Pancreas (tissue), 10 donors: ENCODE measurements around the gene MRM3. TPM values are rescaled to one million over a fixed set of nuclear protein-coding genes. Genes with fewer than 3 reads are reported as not detected.

Experiments
- ATAC-seq, 4 donors: fragments of 200-7000 bp; cut with Tn5 transposase; one replicate each; pipeline versions ENCODE4 v1.8.0 to v1.9.1; 2020; ENCODE audit warnings: mild to moderate bottlenecking in 4 of 4, moderate library complexity in 4 of 4
- DNase-seq, 6 donors: peaks; one replicate each; pipeline ENCODE4 v3.0.0-alpha.2; 2020
- FAIRE-seq: peaks from 2 replicates; lab custom pipeline; 2012; peaks lifted over from hg19 to GRCh38; lab: Jason Lieb, UNC
- H3K27ac ChIP-seq, 4 donors: fragments of 200-600 bp; sonication (generic); 1 replicate in 3 of 4; 2 replicates in 1 of 4; pipeline versions ENCODE4 v1.5.0 to v1.8.0; 2020
- H3K27me3 ChIP-seq, 4 donors: fragments of 200-600 bp; one replicate each; pipeline ENCODE4 v1.8.0; 2021
- H3K36me3 ChIP-seq, 3 donors: fragments of 200-600 bp; sonication (generic) in 1 of 3; one replicate each; pipeline versions ENCODE4 v1.5.0 to v1.8.0; 2020 to 2021
- H3K4me1 ChIP-seq, 3 donors: fragments of 200-600 bp; one replicate each; pipeline ENCODE4 v1.8.0; 2021
- H3K4me3 ChIP-seq, 4 donors: fragments of 200-600 bp; sonication (generic) in 2 of 4; one replicate each; pipeline versions ENCODE4 v1.5.0 to v1.8.0; 2020 to 2021
- H3K9me3 ChIP-seq, 4 donors: fragments of 200-600 bp; one replicate each; pipeline ENCODE4 v1.8.0; 2021
- WGBS, 2 donors: extraction: QIAGEN DNeasy Blood & Tissue Kit; methylation state at CpG; one replicate each; pipeline ENCODE4 v1.1.7; 2013; 5-methylcytosine and 5-hydroxymethylcytosine counted together
- intact Hi-C, 3 donors: fragments of 100-400 bp; cut with DNase I; formaldehyde crosslinking; loops; one replicate each; pipeline versions ENCODE4 v1.11.1 to v1.14.2; 2022
- polyA plus RNA-seq, 2 donors: library from polyadenylated mRNA; stranded (reverse); fragments of 200-250 nt; gene quantifications; one replicate each; pipeline ENCODE4 v1.2.3, GENCODE V29; 2013
- total RNA-seq, 6 donors: library from RNA; stranded (reverse); fragmentation: NEBNext Ultra II Directional in 4 of 6; extraction: Animal tissue kit (Norgen Biotek cat#: 25700) in 4 of 6; gene quantifications; one replicate each; pipeline versions ENCODE4 v1.2.1 to v1.2.4, GENCODE V29; 2021 to 2023
- TF ChIP-seq, protein P1 (sequence below), 4 donors: fragments of 200-600 bp; sonication (generic) in 3 of 4; IDR thresholded peaks; one replicate each; pipeline versions ENCODE4 v1.5.0 to v1.8.0; 2021; ENCODE audit warnings: antibody characterized with exemption in 4 of 4
- donor health status: healthy with polysubstance abuse.
- donor health status: DM: no; HTN: no; CAD: no; lungs with moderate emphysema.
- donor health status: DM: no; HTN: no; CAD: no.
- donor health status: control.
- donor health status: control.
- donor health status: Bipolar disorder and iron deficiency.
- donor health status: DM: yes; HTN: yes; CAD: no.
- donor health status: DM: no; HTN: no; CAD: no.
- donor health status: DM: no; HTN: no; CAD: no.
- donor health status: DM: yes; HTN: yes; CAD: no.

The MRM3 gene
- total and polyA plus RNA-seq, 8 donors = 11.3 to 19.1 (median 13.9) TPM

DNA sequence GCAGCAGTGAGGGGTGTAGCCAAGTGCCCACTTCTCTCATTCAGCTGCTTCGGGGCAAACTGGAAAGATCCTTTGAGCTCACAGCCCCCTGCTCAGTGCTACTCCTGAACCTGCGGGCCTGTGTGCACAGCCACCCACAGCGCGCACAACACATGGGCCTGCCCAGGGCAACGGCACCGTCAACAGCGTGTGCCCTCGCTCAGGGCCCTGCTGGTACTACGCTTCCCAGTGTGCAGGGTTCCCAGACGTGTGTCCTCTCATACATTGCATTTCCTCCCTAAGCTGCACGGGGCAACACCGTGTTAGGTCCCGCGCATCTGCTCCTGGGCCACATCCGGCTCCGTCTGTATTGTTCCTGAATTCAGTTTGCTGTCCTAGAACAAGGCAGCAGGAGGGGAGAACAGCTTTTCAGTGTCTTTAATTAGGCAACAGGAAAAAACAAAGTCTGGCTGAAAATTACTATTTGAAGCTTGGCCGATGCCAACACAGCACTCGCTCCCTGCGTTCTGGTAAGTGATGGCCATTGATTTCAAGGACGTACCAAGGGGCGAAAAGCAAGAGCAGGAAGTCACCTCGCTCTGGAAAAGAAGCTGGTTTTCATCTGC lies 15.2 kb downstream of the MRM3 start:
- H3K36me3 ChIP-seq = peaks cover 0 to 4% (median 0%) of the 10 kb centered on the region in 3 donors
- TF ChIP-seq, protein P1, sequence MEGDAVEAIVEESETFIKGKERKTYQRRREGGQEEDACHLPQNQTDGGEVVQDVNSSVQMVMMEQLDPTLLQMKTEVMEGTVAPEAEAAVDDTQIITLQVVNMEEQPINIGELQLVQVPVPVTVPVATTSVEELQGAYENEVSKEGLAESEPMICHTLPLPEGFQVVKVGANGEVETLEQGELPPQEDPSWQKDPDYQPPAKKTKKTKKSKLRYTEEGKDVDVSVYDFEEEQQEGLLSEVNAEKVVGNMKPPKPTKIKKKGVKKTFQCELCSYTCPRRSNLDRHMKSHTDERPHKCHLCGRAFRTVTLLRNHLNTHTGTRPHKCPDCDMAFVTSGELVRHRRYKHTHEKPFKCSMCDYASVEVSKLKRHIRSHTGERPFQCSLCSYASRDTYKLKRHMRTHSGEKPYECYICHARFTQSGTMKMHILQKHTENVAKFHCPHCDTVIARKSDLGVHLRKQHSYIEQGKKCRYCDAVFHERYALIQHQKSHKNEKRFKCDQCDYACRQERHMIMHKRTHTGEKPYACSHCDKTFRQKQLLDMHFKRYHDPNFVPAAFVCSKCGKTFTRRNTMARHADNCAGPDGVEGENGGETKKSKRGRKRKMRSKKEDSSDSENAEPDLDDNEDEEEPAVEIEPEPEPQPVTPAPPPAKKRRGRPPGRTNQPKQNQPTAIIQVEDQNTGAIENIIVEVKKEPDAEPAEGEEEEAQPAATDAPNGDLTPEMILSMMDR (IDR thresholded peaks at IDR 0.05) = no peak
- no peak for FAIRE-seq
- no peak overlapping the region for H3K27ac ChIP-seq
- ATAC-seq = no peak
- no peak overlapping the region for H3K4me3 ChIP-seq
- intact Hi-C loops = loop anchor here (5.0 to 10.0 kb wide), 3 partner anchors 77 to 187 kb away; no protein-coding TSS in a partner anchor
- peaks cover 5 to 17% (median 9%) of the 10 kb centered on the region in 3 donors for H3K4me1 ChIP-seq
- WGBS, 2 donors = 87 to 89% methylated on average over 22 of the region's 22 CpGs
- H3K9me3 ChIP-seq = no peaks in the 10 kb centered on the region
- H3K27me3 ChIP-seq = no peaks in the 10 kb centered on the region
- DNase-seq = no peak

DNA sequence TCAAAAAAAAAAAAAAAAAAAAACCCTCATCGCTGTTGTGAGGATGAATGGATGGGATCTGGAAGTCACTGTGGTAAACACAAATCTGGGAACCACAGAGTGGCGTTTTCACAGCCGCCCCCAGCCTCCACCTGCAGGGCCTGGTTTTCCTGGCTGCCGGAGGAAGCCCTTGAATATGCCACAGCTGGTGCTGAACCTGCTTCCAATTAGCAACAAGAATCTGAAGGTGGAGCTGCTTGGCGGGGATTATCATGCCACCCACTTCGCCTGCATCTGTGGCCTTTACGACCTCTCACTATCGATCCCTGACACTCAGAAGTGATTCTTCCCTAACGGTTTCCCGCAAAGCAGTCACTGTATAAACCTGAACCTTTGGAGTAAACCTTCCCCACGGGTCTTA lies 16.1 kb downstream of the MRM3 start:
- H3K36me3 ChIP-seq = no peaks in the 10 kb centered on the region
- peaks cover 5 to 17% (median 9%) of the 10 kb centered on the region in 3 donors for H3K4me1 ChIP-seq
- intact Hi-C loops = loop anchor here (5.0 to 10.0 kb wide), 3 partner anchors 77 to 187 kb away; no protein-coding TSS in a partner anchor
- ATAC-seq (no peak), DNase-seq (no peak), FAIRE-seq (no peak)
- H3K9me3 ChIP-seq = no peaks in the 10 kb centered on the region
- TF ChIP-seq, protein P1 (IDR thresholded peaks at IDR 0.05) = no peak
- no peaks in the 10 kb centered on the region for H3K27me3 ChIP-seq
- no peak overlapping the region for H3K27ac ChIP-seq
- 60 to 75% methylated on average over 11 of the region's 11 CpGs for WGBS, 2 donors
- no peak overlapping the region for H3K4me3 ChIP-seq

- Histone ChIP-seq H3K4me3 (no peak overlapping the region), H3K36me3 (no peaks in the 10 kb centered on the region), H3K4me1 (peaks cover 4 to 12% (median 4%) of the 10 kb centered on the region in 3 donors), H3K9me3 (no peaks in the 10 kb centered on the region), H3K27ac (no peak overlapping the region), H3K27me3 (no peaks in the 10 kb centered on the region)
- FAIRE-seq (no peak), DNase-seq (no peak), ATAC-seq (no peak)
- WGBS, 2 donors = 88 to 89% methylated on average over 11 of the region's 11 CpGs
- TF ChIP-seq, protein P1 (IDR thresholded peaks at IDR 0.05) = no peak
- intact Hi-C loops = loop anchor here (5.0 to 10.0 kb wide), 3 partner anchors 76 to 186 kb away; no protein-coding TSS in a partner anchor
These were observed 17.1 kb downstream of the MRM3 start for GRCh38 chr17:799261-799660.

GRCh38 chr17:800446-801242 lies 18.5 kb downstream of the MRM3 start:
- no peak for ATAC-seq
- TF ChIP-seq, protein P1 (IDR thresholded peaks at IDR 0.05) = no peak
- intact Hi-C loops = loop anchor here in 1 of 3 donors (10.0 kb wide), 1 partner anchor 64 kb away; no protein-coding TSS in a partner anchor
- FAIRE-seq = no peak
- Histone ChIP-seq H3K4me3 (no peak overlapping the region), H3K4me1 (peaks cover 0 to 3% (median under 1%) of the 10 kb centered on the region in 3 donors), H3K27ac (no peak overlapping the region), H3K36me3 (no peaks in the 10 kb centered on the region), H3K27me3 (no peaks in the 10 kb centered on the region), H3K9me3 (no peaks in the 10 kb centered on the region)
- DNase-seq = peak in 1 of 6 donors; percentile 62
- 90% methylated on average over 39 of the region's 39 CpGs for WGBS, 2 donors
